Activated CD8-positive, alpha-beta T cell treated with anti-CD3 and anti-CD28 coated beads, Interleukin-2, amount 10 ng/mL, durations not matched to agents 7 days and 5 days (primary cell): Measurements from ENCODE around the gene NARF. TPM values are rescaled to one million over a fixed set of nuclear protein-coding genes. Genes with fewer than 3 reads are reported as not detected.
A peak's percentile ranks its signal among the peaks of the same experiment; 100 is the strongest.

Experiments used
- ATAC-seq: fragments of 150-1000 bp; cut with Tn5 transposase; one replicate; pipeline ENCODE4 v1.10.0; 2021; ENCODE audit warnings: moderate library complexity
- CTCF ChIA-PET: fragments of 350-600 bp; sonication (Branson Sonifier 250); formaldehyde crosslinking; loops from one replicate; lab custom pipeline; 2021; ENCODE audit warnings: antibody characterized with exemption; lab: Charles Lee
- POLR2A ChIA-PET: fragments of 350-600 bp; sonication (Branson Sonifier 250); formaldehyde crosslinking; loops from one replicate; lab custom pipeline; 2021; ENCODE audit warnings: antibody characterized with exemption; lab: Charles Lee
- DNase-seq: peaks from one replicate; pipeline ENCODE4 v3.0.0-alpha.2; 2020
- H3K27ac Mint-ChIP-seq: one replicate; pipeline ENCODE4 v1.8.0; 2021; ENCODE audit warnings: mild to moderate bottlenecking, mixed read lengths
- H3K27me3 Mint-ChIP-seq: one replicate; pipeline ENCODE4 v1.8.0; 2021; ENCODE audit warnings: low read depth, mixed read lengths
- H3K36me3 Mint-ChIP-seq: one replicate; pipeline ENCODE4 v1.8.0; 2021; ENCODE audit warnings: low read depth, mixed read lengths
- H3K4me1 Mint-ChIP-seq: one replicate; pipeline ENCODE4 v1.8.0; 2021; ENCODE audit warnings: low read depth, mixed read lengths
- H3K4me3 Mint-ChIP-seq: one replicate; pipeline ENCODE4 v1.8.0; 2021; ENCODE audit warnings: mild to moderate bottlenecking, mixed read lengths
- H3K9me3 Mint-ChIP-seq: one replicate; pipeline ENCODE4 v1.8.0; 2022; ENCODE audit warnings: mixed read lengths; ENCODE audit not compliant: insufficient read depth
- total RNA-seq, 2 experiments: library from RNA; stranded (reverse); gene quantifications; one replicate each; pipeline ENCODE4 v1.2.3, GENCODE V29; 2021

Gene NARF
- total RNA-seq, 2 experiments from 2014 or later = 112 to 114 TPM

- Mint-ChIP-seq H3K4me3 (no peak overlapping the region), H3K36me3 (peaks cover 14% of the 10 kb centered on the region), H3K9me3 (no peaks in the 10 kb centered on the region), H3K4me1 (peaks cover 18% of the 10 kb centered on the region), H3K27me3 (no peaks in the 10 kb centered on the region), H3K27ac (peak overlapping the region; percentile 63)
- DNase-seq (no peak), ATAC-seq (no peak)
- POLR2A ChIA-PET = no interaction called here
- CTCF ChIA-PET = no interaction called here
These were observed 23.4 kb upstream of the NARF start for GRCh38 chr17:82435103-82435502.

- H3K36me3 Mint-ChIP-seq = peaks cover 12% of the 10 kb centered on the region
- H3K4me1 Mint-ChIP-seq = peaks cover 13% of the 10 kb centered on the region
- ATAC-seq (no peak), DNase-seq (no peak)
- H3K9me3 Mint-ChIP-seq = no peaks in the 10 kb centered on the region
- no peaks in the 10 kb centered on the region for H3K27me3 Mint-ChIP-seq
- no peak overlapping the region for H3K27ac Mint-ChIP-seq
- no peak overlapping the region for H3K4me3 Mint-ChIP-seq
- ChIA-PET POLR2A (no interaction called here), CTCF (no interaction called here)
These were observed 22.6 kb upstream of the NARF start for GRCh38 chr17:82435601-82436583.

DNA sequence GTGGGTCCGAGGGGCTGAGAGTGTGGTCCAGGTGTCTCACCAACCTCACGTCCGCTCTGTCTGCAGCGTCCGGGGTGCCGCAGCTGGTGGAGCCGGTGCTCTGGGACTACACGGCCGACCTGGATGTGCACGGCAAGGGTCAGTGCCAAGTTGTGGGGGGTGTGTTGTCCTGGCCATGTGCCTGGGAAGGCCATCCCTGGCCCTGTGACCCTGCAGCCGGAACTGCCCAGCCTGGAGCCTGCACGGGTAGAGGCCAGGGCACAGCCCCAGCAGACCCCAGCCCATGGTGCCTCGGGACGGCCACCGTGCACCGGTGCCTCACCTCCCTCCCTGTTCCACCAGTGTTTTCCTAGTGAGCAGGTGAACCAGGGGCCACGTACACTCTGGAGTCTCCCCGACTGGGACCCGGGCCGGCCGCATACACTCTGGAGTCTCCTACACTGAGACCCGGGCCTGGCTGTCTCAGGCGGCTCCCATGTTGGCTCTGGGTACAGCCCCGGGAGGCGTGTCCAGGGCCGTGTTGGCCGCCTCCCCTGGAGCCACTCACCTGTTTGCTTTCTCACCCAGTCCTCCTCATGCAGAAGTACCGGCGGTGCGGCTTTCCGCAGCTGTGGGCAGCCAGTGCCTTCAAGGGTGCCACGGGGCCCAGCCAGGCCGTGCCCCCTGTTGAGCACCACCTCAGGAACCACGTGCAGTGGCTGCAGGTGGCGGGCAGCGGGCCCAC is 21.8 kb upstream of the NARF start:
- no peak overlapping the region for H3K27ac Mint-ChIP-seq
- H3K36me3 Mint-ChIP-seq = peaks cover 16% of the 10 kb centered on the region
- ATAC-seq = no peak
- H3K4me3 Mint-ChIP-seq = no peak overlapping the region
- H3K9me3 Mint-ChIP-seq = no peaks in the 10 kb centered on the region
- no peaks in the 10 kb centered on the region for H3K27me3 Mint-ChIP-seq
- CTCF ChIA-PET = no interaction called here
- no peak for DNase-seq
- POLR2A ChIA-PET = interaction anchor here (0.9 to 1.1 kb wide), 2 partner anchors 13 to 15 kb away, joined by 3 read pairs; no protein-coding TSS in a partner anchor
- H3K4me1 Mint-ChIP-seq = peaks cover 13% of the 10 kb centered on the region

DNA sequence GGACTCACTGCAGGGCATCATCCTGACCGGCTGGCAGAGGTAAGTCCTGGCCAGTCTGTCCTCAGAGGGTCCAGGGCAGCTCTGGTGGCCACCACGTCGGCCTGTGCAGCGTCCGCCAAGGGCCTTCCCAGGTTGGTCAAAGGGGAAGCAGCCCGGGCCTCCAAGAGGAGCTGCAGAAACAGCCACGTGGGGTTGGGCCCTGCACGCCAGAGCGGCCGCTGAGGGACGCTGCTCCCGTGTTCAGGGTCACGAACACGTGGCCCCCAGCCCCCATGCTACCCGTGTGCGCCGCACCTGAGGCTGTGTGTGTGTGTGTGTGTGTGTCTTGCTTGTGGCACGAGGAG is 21.2 kb upstream of the NARF start:
- Mint-ChIP-seq H3K4me3 (no peak overlapping the region), H3K27me3 (no peaks in the 10 kb centered on the region), H3K4me1 (peaks cover 13% of the 10 kb centered on the region), H3K9me3 (no peaks in the 10 kb centered on the region), H3K27ac (no peak overlapping the region), H3K36me3 (peaks cover 16% of the 10 kb centered on the region)
- POLR2A ChIA-PET = interaction anchor here (0.9 to 1.1 kb wide), 2 partner anchors 12 to 14 kb away, joined by 3 read pairs; no protein-coding TSS in a partner anchor
- CTCF ChIA-PET = no interaction called here
- ATAC-seq = no peak
- DNase-seq = no peak

DNA sequence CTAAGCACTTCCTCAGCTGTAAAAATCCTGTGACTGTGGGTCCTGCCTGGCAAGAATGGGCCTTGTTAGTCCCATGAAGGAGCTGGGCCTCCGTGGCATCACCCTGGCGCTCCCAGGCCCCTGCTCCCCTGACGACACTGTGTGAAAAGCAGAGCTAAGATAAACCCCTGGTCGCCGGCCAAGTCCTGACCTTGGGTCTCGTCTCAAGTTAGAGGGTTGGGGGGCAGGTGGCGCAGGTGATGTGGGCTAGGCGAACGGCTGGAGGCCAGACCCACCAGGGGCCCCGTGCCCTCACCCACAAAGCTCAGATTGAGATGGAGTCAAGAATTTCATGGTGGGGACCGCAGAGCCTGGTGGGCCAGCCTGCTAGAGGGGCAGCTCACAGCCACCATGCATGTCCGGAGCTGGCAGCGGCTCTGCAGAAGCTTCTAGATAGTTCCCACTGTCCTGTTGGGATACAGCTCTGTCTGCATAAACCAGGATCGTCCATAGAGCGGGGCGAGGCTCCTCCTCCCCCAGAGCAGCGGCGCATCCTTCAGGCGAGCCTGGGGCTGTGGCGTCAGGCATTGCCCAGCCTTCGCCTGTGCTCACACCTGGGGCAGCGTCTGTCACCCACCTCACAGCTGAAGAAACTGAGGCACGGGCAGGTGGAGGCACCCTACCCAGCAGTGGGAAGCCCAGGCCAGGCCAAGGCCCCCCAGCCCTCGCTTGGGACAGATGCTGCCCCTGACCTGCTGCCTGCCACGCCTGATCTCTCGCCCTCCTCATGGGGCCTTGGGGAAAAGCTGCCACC is 19.9 kb upstream of the NARF start:
- no peak overlapping the region for H3K27ac Mint-ChIP-seq

GRCh38 chr17:82439194-82439828 is 19.2 kb upstream of the NARF start:
- Mint-ChIP-seq H3K4me1 (peaks cover 12% of the 10 kb centered on the region), H3K4me3 (no peak overlapping the region), H3K27ac (no peak overlapping the region), H3K27me3 (no peaks in the 10 kb centered on the region), H3K36me3 (peaks cover 23% of the 10 kb centered on the region), H3K9me3 (no peaks in the 10 kb centered on the region)
- no peak for ATAC-seq
- ChIA-PET CTCF (no interaction called here), POLR2A (interaction anchor here (0.7 to 1.0 kb wide), 2 partner anchors 9 to 24 kb away, joined by 3 to 6 read pairs; no protein-coding TSS in a partner anchor)
- DNase-seq = no peak

More for the DNA sequence above, 19.9 kb upstream of the NARF start:
- ChIA-PET POLR2A (interaction anchor here (0.8 to 1.0 kb wide), 2 partner anchors 10 to 22 kb away, joined by 4 to 6 read pairs; no protein-coding TSS in a partner anchor), CTCF (no interaction called here)
- H3K4me3 Mint-ChIP-seq = no peak overlapping the region
- H3K27me3 Mint-ChIP-seq = no peaks in the 10 kb centered on the region
- ATAC-seq (no peak), DNase-seq (no peak)
- peaks cover 16% of the 10 kb centered on the region for H3K4me1 Mint-ChIP-seq
- H3K9me3 Mint-ChIP-seq = no peaks in the 10 kb centered on the region
- H3K36me3 Mint-ChIP-seq = peaks cover 24% of the 10 kb centered on the region

GRCh38 chr17:82439829-82440365 is 18.6 kb upstream of the NARF start:
- H3K4me3 Mint-ChIP-seq = no peak overlapping the region
- H3K27me3 Mint-ChIP-seq = no peaks in the 10 kb centered on the region
- peaks cover 24% of the 10 kb centered on the region for H3K36me3 Mint-ChIP-seq
- ChIA-PET POLR2A (interaction anchor here (0.7 kb wide), 1 partner anchor 25 kb away, joined by 3 read pairs; no protein-coding TSS in a partner anchor), CTCF (no interaction called here)
- no peak overlapping the region for H3K27ac Mint-ChIP-seq
- H3K4me1 Mint-ChIP-seq = peaks cover 9% of the 10 kb centered on the region
- DNase-seq (no peak), ATAC-seq (no peak)
- no peaks in the 10 kb centered on the region for H3K9me3 Mint-ChIP-seq

- Mint-ChIP-seq H3K27ac (no peak overlapping the region), H3K9me3 (no peaks in the 10 kb centered on the region), H3K36me3 (peaks cover 24% of the 10 kb centered on the region), H3K27me3 (no peaks in the 10 kb centered on the region), H3K4me1 (peaks cover 4% of the 10 kb centered on the region), H3K4me3 (no peak overlapping the region)
- no peak for DNase-seq
- CTCF ChIA-PET = no interaction called here
- POLR2A ChIA-PET = no interaction called here
- no peak for ATAC-seq
These were observed 18.0 kb upstream of the NARF start for GRCh38 chr17:82440469-82440981.

- ATAC-seq (no peak), DNase-seq (no peak)
- ChIA-PET POLR2A (no interaction called here), CTCF (no interaction called here)
- Mint-ChIP-seq H3K4me1 (peaks cover 5% of the 10 kb centered on the region), H3K36me3 (peaks cover 25% of the 10 kb centered on the region), H3K9me3 (no peaks in the 10 kb centered on the region), H3K27me3 (no peaks in the 10 kb centered on the region), H3K27ac (no peak overlapping the region), H3K4me3 (no peak overlapping the region)
These were observed 17.4 kb upstream of the NARF start for GRCh38 chr17:82440991-82441627.

DNA sequence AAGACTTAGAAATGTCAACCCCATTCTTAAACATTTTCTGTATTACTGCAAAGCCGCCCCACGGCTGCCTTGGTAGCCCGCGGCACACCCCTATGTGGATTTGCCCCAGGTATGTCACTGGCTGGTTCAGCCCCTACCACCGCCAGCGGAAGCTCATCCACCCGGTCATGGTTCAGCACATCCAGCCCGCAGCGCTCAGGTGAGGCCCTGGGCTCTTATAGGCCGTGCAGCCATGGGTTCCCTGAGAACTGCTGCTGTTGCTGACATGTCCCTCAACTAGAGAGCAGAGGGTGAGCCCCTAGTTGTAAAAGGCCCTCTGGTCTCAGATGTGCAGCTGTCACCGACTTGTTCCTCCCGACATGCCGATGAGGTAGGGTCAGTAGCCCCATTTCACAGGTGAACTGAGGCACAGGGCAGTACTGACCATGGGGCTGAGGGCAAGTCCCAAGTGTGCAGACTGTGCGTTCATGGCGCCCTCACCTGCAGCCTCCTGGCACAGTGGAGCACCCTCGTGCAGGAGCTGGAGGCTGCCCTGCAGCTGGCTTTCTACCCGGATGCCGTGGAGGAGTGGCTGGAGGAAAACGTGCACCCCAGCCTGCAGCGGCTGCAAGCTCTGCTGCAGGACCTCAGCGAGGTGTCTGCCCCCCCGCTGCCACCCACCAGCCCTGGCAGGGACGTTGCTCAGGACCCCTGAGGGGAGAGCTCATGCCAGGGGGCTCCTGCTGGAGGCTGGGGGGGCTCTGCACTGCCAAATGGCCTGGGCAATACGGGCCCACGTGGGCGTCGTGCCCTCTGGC is 16.7 kb upstream of the NARF start:
- CTCF ChIA-PET = interaction anchor here (0.6 kb wide), 1 partner anchor 17 kb away, joined by 3 read pairs; no protein-coding TSS in a partner anchor
- no peak for DNase-seq
- Mint-ChIP-seq H3K4me3 (no peak overlapping the region), H3K27ac (no peak overlapping the region), H3K9me3 (no peaks in the 10 kb centered on the region), H3K36me3 (peaks cover 33% of the 10 kb centered on the region), H3K4me1 (peaks cover 12% of the 10 kb centered on the region), H3K27me3 (no peaks in the 10 kb centered on the region)
- POLR2A ChIA-PET = no interaction called here
- no peak for ATAC-seq
